Adipocyte (in vitro differentiated cells): ENCODE data around the gene LRMDA.

Experiments used
- DNase-seq: peaks from one replicate; pipeline ENCODE4 v3.0.0-alpha.2; 2015; ENCODE audit warnings: low read depth
- H3K27me3 ChIP-seq: replicated peaks from 2 replicates; pipeline ENCODE4 v1.7.0; 2013; ENCODE audit warnings: mild to moderate bottlenecking, low read length, moderate library complexity; ENCODE audit not compliant: control insufficient read depth, insufficient read depth
- H3K36me3 ChIP-seq: 2 replicates; pipeline ENCODE4 v1.7.0; 2013; ENCODE audit warnings: low read length, mild to moderate bottlenecking, moderate library complexity; ENCODE audit not compliant: control insufficient read depth, insufficient read depth, severe bottlenecking
- H3K4me1 ChIP-seq: 2 replicates; pipeline ENCODE4 v1.7.0; 2013; ENCODE audit warnings: mild to moderate bottlenecking, low read length, moderate library complexity; ENCODE audit not compliant: control insufficient read depth, insufficient read depth
- H3K4me3 ChIP-seq: 2 replicates; pipeline ENCODE4 v1.7.0; 2013; ENCODE audit warnings: mild to moderate bottlenecking, low read length, moderate library complexity
- H3K9ac ChIP-seq: 2 replicates; pipeline ENCODE4 v1.7.0; 2013; ENCODE audit warnings: mild to moderate bottlenecking, low read length, moderate library complexity
- H3K9me3 ChIP-seq: 2 replicates; pipeline ENCODE4 v1.7.0; 2013; ENCODE audit warnings: mild to moderate bottlenecking, low read length, moderate library complexity; ENCODE audit not compliant: control insufficient read depth

The LRMDA gene

DNA sequence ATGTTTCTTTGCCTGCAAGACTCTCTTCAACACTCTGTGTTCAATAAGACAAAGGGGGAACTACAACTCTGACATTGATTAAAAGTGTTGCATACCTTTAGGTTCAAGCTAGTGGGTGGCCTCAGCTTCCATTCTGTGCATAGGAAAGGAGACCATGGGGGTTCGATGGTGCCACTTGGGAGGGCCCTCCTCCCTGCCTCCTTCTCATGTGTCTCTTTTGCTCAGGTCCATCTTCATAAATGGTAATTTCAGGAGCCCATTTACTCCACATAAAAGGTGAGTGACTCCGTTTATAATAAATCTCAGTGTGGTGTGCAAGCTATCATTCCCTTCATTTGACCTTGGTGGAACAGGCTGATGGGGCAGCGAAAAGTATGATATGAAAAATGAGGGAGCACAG lies 285.1 kb downstream of the LRMDA start:
- no peaks in the 10 kb centered on the region for H3K9me3 ChIP-seq

DNA sequence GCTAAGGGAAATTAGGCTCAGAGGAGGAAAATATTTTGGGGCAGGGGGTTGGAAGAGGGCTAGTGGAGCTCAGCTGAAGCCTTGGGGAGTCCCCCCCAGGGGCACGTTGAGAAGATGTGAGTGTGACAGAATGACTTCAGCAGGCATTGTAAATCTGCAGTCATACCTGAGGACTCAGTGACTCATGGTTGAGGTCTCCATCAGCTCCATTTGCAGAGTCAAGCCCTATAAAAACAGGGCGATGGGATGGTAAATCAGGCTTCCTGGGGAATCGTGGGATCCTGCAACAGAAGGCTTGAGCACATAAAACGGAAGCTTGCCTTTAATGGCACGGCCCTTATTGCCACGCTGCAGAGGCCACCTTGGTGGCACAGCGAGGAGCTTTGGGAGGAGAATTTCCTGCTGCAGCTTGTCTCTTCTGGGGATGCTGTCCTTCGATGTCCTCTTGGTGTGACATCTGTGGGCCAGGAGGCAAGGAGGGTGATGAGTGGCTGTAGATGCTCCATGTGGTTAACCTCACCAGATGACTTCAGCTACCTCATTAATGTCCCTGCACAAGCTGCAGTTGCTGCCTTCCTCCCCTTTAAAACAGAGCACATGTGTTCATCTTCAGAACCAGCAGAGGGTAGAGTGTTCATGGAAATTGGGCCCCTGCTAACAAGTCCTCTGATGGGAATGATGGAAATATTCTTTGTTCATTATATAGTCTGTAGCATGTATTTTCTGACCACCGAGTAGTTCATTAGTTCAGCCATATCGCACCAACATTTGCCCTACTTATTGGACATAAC lies 285.9 kb downstream of the LRMDA start:
- Histone ChIP-seq H3K4me1 (peaks cover 9% of the 10 kb centered on the region), H3K27me3 (no peaks in the 10 kb centered on the region), H3K36me3 (no peaks in the 10 kb centered on the region), H3K9ac (no peak overlapping the region), H3K9me3 (no peaks in the 10 kb centered on the region), H3K4me3 (no peak overlapping the region)
- DNase-seq, result no peak

More for the DNA sequence above, 285.1 kb downstream of the LRMDA start:
- DNase-seq, result no peak
- Histone ChIP-seq H3K36me3 (no peaks in the 10 kb centered on the region), H3K4me1 (peaks cover 8% of the 10 kb centered on the region), H3K27me3 (no peaks in the 10 kb centered on the region), H3K4me3 (no peak overlapping the region), H3K9ac (no peak overlapping the region)

- Histone ChIP-seq H3K4me3 (no peak overlapping the region), H3K9me3 (no peaks in the 10 kb centered on the region), H3K27me3 (no peaks in the 10 kb centered on the region), H3K36me3 (no peaks in the 10 kb centered on the region), H3K9ac (no peak overlapping the region), H3K4me1 (peaks cover 11% of the 10 kb centered on the region)
- no peak for DNase-seq
Observed at GRCh38 chr10:75718991-75719390, 287.6 kb downstream of the LRMDA start.

GRCh38 chr10:75720157-75720556 lies 288.7 kb downstream of the LRMDA start:
- Histone ChIP-seq H3K36me3 (no peaks in the 10 kb centered on the region), H3K4me3 (no peak overlapping the region), H3K9ac (no peak overlapping the region), H3K9me3 (no peaks in the 10 kb centered on the region), H3K27me3 (no peaks in the 10 kb centered on the region), H3K4me1 (peaks cover 11% of the 10 kb centered on the region)
- peak; percentile 1 for DNase-seq

- no peak overlapping the region for H3K4me3 ChIP-seq
- no peaks in the 10 kb centered on the region for H3K9me3 ChIP-seq
- H3K27me3 ChIP-seq, result no peaks in the 10 kb centered on the region
- no peak for DNase-seq
- no peak overlapping the region for H3K9ac ChIP-seq
- H3K36me3 ChIP-seq, result no peaks in the 10 kb centered on the region
- peaks cover 11% of the 10 kb centered on the region for H3K4me1 ChIP-seq
Observed at GRCh38 chr10:75722020-75722419, 290.6 kb downstream of the LRMDA start.

DNA sequence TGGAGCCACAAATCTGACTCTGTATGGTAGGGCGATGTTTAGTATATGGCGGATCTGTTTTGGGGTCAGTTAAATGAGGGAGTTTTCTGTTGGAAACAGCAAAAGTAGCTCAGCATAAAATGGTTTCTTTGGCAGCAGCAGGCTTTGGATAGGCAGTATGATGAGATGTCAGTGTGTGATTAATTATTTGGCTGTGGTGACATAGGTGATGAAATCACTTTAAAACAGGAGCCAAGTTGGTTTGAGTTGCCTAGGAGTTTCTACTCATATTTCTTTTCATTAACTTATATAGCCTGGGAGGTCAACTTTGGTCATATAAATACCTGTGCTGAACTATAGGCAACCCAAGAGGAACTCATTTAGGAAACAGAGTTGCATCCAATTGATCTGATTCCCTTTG lies 291.2 kb downstream of the LRMDA start:
- H3K9me3 ChIP-seq, result no peaks in the 10 kb centered on the region
- H3K27me3 ChIP-seq, result no peaks in the 10 kb centered on the region
- H3K4me3 ChIP-seq, result no peak overlapping the region
- no peaks in the 10 kb centered on the region for H3K36me3 ChIP-seq
- H3K9ac ChIP-seq, result no peak overlapping the region
- no peak for DNase-seq
- peaks cover 11% of the 10 kb centered on the region for H3K4me1 ChIP-seq

- Histone ChIP-seq H3K4me1 (peaks cover 11% of the 10 kb centered on the region), H3K9me3 (no peaks in the 10 kb centered on the region), H3K27me3 (no peaks in the 10 kb centered on the region), H3K9ac (no peak overlapping the region), H3K36me3 (no peaks in the 10 kb centered on the region), H3K4me3 (no peak overlapping the region)
- DNase-seq, result no peak
Observed at GRCh38 chr10:75723319-75723980, 292.0 kb downstream of the LRMDA start.

DNA sequence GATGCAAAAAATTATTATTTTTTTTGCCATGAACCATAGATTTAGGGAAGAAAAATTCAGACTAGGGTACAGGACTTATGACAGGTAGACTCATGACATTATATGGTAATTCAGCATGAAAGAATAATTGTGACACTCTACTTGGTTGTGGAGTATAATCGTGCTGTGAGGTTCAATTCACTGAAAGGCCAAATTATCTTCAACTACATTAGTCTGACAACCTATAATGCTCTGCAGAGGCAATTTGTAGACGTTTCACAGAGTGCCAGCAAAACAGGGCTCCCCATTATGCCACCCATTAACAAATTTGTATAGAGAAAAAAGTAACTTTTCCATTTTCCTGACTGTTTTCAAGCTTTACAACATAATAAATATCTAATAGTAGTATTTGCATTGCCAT lies 292.6 kb downstream of the LRMDA start:
- peaks cover 6% of the 10 kb centered on the region for H3K4me1 ChIP-seq
- H3K36me3 ChIP-seq, result no peaks in the 10 kb centered on the region
- DNase-seq, result no peak
- no peak overlapping the region for H3K4me3 ChIP-seq
- no peaks in the 10 kb centered on the region for H3K27me3 ChIP-seq
- no peaks in the 10 kb centered on the region for H3K9me3 ChIP-seq
- H3K9ac ChIP-seq, result no peak overlapping the region

DNA sequence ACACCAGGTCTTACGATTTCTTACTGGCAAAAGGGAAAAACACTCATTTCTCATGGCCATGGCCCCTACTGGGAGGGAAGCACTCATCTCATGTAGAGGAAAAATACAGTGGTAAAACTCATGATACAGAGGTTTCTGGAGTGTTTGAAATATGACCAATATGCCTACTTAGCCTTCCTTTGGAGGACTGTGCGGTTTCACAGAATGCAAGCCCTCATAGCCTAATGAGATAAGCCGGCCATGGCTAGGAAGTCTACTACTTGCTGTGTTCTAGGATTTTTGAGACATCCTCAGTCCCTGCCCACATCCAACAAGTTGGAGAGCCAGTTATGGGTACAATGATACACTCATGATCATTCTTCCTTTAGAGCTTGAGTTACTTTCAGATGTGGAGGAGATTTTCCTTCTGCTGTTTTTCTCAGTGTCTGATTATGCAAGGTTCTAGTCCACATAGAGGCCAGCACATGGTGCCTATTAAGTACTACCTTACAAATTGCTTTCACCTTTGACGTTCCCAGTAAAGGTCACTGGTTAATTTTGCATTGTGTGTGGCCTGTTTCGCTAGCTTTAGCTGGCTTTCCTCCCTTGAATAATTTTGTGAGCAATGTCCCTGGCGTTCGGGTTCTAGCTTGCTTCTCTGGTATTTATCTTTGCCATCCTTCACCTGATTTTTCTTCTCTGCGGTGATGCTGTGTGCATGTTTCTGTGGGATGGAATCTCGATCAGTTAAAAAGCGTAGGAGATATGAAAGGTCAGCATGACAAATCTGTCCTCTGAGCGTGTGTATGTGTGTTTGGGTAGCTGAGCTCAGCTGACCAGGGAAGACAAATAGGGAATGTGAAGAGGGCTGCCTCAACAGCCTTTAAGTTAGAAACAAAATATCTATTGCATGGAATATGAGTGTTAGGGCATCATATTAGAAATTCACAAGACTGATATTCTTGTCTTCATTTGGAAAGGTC lies 295.4 kb downstream of the LRMDA start:
- Histone ChIP-seq H3K36me3 (no peaks in the 10 kb centered on the region), H3K9ac (no peak overlapping the region), H3K9me3 (no peaks in the 10 kb centered on the region), H3K4me3 (no peak overlapping the region), H3K27me3 (no peaks in the 10 kb centered on the region), H3K4me1 (peaks cover 4% of the 10 kb centered on the region)
- no peak for DNase-seq

DNA sequence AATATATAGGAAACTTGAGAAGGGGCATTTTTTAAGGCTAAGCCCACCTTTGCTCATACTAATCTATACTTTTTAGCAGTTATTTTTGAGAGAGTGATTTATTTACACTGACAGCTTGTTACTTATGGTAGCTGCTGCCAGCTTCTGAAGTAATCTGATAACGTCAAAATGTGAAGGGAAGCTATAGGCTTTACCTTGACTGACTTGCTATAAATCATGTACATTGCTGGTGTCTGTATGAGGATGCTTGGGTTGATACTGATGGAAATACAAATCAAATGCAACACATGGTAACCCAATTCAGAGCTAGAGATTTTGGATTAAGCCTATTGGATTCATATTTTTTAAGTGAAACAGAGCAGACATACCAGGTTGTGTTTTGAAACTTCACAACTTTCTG lies 299.4 kb downstream of the LRMDA start:
- no peaks in the 10 kb centered on the region for H3K36me3 ChIP-seq
- H3K27me3 ChIP-seq, result no peaks in the 10 kb centered on the region
- no peak overlapping the region for H3K9ac ChIP-seq
- H3K9me3 ChIP-seq, result no peaks in the 10 kb centered on the region
- no peak overlapping the region for H3K4me3 ChIP-seq
- no peak for DNase-seq
- H3K4me1 ChIP-seq, result no peaks in the 10 kb centered on the region
